ENCODE measurements around the gene RIMS3.

Gene RIMS3

GRCh38 chr1:40691538-40692428, 26.3 kb upstream of the RIMS3 start, which contains the start of gene NFYC:
Gene NFYC, plus strand, starts transcription at chr1:40691704. Its CDS starts 47,140 bp downstream, at chr1:40738844.
- DNase-seq (ENCODE audit: low read depth in 2 of 2) = peak; percentile 92 to 95

GRCh38 chr1:40690771-40691537, 25.5 kb upstream of the RIMS3 start:
- DNase-seq (ENCODE audit: low read depth in 2 of 2) = no peak

GRCh38 chr1:40689737-40690136, 24.3 kb upstream of the RIMS3 start:
- no peak for DNase-seq (ENCODE audit: low read depth in 2 of 2)

DNA sequence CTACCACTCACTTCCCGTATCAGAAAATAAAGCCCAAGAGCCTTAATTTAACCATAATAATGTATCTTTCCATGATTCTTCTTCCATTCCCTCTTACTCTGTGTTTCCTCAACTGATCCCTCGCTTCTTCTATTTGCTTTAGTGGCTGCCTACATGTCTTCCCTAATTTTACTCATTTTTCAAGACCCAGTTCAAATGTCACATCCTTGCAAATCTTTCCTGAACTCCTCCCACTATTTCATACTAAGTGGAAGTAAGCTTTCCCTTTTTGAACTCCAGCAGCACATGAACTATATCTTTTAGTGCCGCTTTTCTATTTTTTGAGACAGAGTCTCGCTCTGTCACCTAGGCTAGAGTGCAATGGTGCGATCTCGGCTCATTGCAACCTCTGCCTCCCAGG, 22.2 kb upstream of the RIMS3 start:
- DNase-seq (ENCODE audit: low read depth in 2 of 2) = no peak

GRCh38 chr1:40687059-40687458, 21.6 kb upstream of the RIMS3 start:
- no peak for DNase-seq (ENCODE audit: low read depth in 2 of 2)

DNA sequence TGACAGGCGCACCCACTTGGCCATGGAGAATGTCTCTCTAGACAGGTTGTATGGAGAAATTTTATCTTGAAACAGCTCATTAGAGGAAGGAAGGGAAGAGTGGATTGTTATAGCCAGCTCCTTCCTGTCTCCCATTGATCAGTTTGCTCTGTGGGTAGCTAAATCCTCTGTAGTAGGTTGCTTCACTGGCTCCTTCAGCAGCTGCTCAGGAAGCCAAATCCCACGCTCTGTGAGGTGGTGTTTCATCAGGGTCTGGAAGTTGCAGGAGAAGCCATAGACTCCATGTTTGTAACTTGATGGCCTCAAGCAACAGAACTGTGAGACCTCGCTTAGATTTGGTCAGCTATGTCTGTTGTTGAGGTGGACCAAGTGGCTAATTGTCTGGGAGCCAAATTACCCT, 19.2 kb upstream of the RIMS3 start:
- no peak for DNase-seq (ENCODE audit: low read depth in 2 of 2)

DNA sequence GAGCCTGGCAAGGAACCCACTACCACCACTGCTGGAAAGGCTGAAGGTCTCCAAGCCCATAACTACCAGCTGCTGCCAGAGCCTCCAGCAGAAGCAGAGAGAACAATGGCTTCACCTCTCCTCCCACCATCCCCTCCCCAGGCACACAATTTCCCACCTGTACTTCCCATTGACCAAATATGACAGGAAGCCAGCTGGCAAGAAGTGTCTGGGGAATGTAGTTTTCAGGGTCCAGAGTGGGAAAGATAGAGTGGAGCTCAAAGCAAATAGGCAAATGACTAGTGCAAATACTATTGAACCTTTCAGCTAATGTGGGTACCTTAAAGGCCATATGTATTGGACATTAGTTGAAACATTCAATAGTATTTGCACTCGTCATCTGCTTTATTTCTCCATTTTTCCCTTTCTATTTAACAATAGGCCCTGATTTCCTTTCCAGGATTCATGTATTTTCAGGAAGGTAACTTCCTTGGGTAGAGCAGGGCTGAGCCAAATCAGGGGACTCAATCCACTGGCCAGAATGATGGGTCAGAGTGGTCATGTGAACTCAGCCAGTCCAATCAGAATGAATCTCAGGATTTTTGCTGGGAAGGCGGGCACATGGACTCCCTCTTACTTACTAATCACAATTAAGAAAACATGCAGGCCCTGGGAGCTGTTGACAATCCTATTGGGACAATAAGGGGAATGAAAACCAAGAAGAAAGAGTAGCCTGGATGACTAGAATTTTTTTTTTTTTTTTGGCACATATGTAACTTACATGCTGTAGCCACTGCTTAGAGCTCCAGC, 13.9 kb upstream of the RIMS3 start:
- no peak for DNase-seq (ENCODE audit: low read depth in 2 of 2)

DNA sequence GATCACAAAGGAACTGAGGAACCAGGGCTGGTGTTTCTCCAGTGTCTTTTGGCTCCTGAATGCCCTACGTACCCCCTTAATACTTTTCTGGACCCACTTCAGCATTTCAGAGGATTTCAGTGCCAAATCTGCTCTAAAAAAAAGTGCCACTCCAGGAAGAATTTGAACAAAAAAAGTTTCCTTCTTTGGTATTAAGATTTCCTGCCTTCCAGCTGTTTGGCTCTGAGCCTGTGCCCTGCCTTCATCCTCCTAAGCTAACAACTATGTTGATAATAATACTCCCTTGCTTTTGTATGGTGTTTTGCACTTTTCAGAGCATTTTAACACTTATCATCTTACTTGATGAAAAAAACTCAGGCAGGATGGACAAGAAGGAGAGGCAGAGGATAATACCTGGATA, 11.0 kb upstream of the RIMS3 start:
- DNase-seq (ENCODE audit: low read depth in 2 of 2) = no peak

DNA sequence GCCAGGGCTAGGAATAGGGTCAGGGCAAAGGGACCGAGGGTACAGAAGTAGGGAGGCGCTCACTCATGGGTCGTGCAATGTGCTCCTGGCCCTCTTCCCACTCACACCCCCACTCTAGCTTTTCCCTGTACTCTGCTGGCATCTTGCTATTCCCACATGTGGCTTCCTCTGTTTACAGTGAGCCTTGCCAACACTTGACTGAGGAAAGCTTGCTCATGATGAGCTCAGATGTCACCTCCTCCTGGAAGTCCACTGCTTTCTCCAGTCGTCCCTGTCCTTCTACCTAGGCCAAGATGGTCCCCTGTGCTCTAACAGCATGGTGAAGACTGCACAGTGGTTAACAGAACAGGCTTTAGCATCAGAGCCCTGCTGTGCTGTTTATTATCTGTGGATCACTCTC, 8.0 kb upstream of the RIMS3 start:
- no peak for DNase-seq (ENCODE audit: low read depth in 2 of 2)

DNA sequence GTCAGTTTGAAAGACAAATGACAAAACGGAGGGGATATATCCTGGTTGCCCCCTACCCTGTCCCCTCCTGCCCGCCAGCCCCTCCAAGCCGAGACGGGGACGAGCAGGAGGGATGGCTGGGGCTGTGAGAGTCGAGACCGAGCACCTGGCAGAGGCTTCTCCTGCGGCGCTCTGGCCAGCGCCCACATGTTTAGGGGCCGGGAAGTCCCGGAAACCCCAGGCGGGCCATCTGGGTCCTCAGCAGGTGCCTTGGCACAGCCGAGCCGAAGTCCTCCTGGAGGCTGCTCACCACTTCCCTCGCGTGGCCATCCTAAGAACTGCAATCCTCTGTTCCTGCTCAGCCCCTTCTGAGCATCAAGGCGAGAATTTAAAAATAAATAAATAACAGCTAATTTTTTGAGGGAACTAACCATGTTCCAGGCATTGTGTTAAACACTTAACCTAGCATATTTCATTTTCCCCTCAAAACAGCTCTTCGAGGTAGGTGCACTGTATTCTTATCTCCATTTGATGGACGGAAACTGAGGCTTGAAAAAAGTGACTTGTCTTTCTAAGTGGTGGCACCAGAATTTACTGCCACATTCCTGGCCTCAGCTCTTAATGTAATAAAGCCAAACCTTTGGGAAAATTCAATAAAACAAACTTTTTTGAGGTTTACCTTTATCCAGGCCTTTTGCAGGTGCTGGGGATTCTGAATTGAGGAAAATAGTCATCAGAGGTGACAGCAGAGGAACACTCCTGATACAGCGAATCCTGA, 3.5 kb upstream of the RIMS3 start:
- DNase-seq (ENCODE audit: low read depth in 2 of 2) = peak; percentile 78 to 89

DNA sequence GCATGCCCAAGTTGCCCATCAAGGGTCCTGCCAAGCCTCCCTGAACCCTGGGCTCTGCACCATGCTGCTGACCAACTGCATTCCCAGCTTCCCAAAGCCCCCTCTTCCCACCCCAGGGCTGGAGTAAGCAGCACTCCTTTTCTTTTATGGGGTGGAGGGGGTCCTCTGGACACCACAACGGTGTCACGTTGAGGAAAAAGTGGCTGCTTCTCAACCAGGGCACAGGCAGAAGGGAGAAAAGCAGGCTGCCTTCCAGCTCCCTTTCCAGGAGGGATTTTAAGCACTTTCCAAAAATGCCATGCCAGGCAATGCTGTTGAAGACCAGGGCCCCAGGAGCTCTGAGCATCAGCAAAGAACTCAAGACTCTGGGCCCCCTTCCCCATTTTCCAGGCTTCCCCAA, 691 bp downstream of the RIMS3 start:
- no peak for DNase-seq (ENCODE audit: low read depth in 2 of 2)

GRCh38 chr1:40664167-40664537, 1.3 kb downstream of the RIMS3 start:
- DNase-seq (ENCODE audit: low read depth in 2 of 2) = no peak

- DNase-seq (ENCODE audit: low read depth in 2 of 2) = no peak
Observed at GRCh38 chr1:40663324-40664166, 1.9 kb downstream of the RIMS3 start.

DNA sequence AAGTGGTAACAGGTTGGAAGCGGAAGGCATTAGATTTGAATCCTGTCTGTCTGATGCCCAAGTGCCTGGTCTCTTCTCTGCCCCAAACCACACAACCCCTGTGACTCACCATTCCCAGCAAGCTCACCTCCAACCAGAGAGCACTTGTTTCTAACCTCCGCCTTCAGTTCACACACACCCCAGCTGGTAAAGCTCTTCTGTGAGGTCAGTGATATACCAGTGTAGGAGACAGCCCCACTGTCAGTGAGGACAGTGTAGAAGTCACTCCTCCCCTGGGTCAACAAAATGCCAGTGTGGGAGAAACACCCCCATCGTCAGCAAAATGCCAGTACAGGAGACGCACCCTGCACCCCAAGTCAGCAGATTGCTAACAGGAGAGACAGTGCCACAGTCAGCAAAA, 2.6 kb downstream of the RIMS3 start:
- peak in 1 of 2 donors; percentile 23 for DNase-seq (ENCODE audit: low read depth in 2 of 2)

DNA sequence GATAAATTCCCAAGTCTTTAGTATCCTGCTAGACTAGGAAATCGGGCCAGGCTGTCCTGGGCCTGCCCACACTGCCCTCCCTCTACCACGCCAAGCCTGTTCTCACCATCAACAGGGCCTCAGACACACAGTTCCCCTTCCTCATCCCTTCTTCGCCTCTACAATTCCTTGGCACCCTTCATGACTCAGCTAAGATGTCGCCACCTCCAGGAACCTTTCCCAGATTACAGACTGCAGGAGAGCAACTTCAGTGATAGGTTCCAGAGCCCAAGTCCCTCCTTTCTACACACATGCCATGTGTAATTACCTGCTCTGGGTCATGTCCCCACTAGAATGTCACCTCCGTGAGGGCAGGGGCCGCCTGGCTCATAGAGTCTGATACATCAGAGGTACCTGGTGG, 3.3 kb downstream of the RIMS3 start:
- DNase-seq (ENCODE audit: low read depth in 2 of 2) = no peak

DNA sequence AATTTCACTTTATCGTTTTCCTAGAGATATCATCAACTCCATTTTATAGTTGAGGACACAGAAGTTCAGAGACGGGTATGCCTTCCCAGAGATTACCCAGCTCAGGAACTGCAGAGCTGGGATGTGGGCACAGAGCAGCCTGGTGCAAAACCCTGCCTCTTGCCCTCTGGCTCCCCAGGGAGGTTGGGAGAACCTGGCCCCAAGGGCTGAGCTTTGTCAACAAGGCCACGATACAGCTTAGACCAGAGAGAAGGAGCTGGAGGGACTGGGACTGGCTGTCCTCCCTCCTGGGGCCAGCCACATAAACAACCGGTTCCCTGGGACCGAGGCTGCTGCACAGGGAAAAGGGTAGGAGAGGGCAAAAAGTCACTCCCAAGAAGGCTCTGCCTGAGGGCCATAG, 3.8 kb downstream of the RIMS3 start:
- DNase-seq (ENCODE audit: low read depth in 2 of 2) = no peak

DNA sequence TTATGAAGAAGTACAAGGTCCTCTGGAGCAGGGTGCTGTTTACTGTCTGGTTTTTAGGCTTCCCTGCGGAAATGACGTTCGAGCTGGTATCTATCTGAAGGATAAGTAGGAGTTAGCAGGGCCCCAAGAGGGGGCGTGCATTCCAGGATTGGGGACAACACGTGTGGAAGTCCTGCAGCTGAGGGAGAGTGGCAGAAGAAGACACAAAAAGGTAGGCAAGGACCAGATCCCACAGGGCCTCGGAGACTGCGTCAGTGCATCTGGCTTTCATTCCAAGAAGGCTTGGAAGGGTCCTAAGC, 5.9 kb downstream of the RIMS3 start:
- DNase-seq (ENCODE audit: low read depth in 2 of 2) = no peak

DNA sequence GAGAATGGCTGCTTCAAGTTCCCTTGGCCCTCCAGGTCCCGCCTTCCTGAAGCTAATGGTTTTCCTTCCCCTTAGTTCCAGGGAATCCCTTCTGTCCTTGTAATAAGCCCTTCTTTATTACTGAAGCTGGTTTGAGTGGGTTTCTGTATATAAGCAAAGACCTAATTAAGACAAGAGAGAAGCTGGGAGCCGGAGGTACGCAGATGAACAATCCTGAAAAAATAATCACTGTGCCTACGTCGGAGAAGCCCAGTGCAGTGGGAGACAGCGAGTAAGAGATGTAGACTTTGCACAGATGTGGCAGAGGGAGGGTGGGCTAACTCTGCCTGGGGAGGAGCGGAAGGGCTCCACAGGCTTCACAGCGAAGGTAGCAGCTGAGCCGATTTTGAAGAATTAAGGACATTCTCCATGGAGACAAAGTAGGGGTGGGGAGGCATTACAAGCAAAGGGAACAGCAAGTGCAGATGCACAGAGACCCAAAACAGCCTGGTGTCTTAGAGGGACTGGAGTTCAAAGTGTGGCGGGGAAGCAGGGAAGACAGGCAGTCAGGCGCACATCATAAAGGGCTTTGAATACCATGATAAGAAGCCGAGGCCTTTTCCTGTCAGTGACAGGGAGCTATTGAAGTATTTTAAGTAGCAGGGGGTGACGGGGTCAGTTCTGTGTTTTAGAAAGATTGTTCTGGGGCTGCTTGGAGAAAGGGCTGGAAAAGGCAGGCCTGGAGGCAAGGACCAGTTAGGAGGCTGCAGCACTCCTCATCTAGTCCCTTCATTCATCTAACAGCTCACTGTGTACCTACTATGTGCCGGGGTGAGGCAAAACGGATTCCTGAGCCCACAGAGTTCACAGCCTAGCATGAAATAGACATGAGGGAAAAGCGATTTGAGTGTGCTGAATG, 6.5 kb downstream of the RIMS3 start:
- no peak for DNase-seq (ENCODE audit: low read depth in 2 of 2)

DNA sequence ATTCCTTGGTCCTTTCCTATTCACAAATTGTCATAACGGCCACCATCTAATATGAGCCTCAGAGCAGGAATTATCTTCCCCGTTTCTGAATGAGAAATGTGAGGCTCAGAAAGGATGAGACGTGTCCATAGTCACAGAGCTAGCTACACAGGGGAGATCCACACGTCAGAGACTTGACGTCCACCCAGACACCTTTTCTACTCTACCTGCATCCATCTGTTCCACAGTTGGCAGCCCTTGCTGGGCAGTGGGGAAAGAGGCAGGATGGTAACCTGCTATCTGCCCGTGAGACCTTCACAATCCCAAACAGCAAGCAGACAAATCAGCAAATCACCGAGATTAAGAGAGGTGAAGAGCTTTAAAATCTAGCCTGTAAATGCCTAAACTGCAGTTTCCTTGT, 8.4 kb downstream of the RIMS3 start:
- DNase-seq (ENCODE audit: low read depth in 2 of 2) = no peak
